ENCODE results near the gene NWD2.

DNA sequence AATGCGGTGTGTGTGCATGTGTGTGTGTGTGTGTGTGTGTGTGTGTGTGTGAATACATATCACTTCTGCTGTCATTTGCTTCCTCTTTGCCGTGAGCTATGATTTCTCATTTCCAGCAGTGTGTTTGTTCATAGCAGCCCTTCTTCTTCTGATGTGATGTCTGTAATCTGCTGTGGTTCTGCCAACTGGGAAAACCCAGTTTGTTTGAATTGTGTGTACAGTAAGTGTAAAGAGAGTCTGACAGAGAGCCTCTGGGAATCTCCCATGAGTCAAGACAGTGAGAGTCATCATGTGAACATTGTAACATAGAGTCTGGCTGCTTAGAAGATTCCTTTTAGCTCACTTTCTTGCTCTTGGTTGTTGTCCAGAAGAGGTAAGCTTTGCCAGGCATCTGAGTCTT is 8.4 kb upstream of the NWD2 start:
- TF ChIP-seq, protein P1, sequence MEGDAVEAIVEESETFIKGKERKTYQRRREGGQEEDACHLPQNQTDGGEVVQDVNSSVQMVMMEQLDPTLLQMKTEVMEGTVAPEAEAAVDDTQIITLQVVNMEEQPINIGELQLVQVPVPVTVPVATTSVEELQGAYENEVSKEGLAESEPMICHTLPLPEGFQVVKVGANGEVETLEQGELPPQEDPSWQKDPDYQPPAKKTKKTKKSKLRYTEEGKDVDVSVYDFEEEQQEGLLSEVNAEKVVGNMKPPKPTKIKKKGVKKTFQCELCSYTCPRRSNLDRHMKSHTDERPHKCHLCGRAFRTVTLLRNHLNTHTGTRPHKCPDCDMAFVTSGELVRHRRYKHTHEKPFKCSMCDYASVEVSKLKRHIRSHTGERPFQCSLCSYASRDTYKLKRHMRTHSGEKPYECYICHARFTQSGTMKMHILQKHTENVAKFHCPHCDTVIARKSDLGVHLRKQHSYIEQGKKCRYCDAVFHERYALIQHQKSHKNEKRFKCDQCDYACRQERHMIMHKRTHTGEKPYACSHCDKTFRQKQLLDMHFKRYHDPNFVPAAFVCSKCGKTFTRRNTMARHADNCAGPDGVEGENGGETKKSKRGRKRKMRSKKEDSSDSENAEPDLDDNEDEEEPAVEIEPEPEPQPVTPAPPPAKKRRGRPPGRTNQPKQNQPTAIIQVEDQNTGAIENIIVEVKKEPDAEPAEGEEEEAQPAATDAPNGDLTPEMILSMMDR (IDR thresholded peaks at IDR 0.05): no peak
- no peak for TF ChIP-seq POLR2AphosphoS5 (IDR thresholded peaks at IDR 0.05)
- no peak for TF ChIP-seq POLR2A (IDR thresholded peaks at IDR 0.05)

Measured in prostate gland (tissue), 2 donors.